RCC 7860 (cell line): ENCODE results near the gene BRD7.
A peak's percentile ranks its signal among the peaks of the same experiment; 100 is the strongest.

Experiments
- DNase-seq: peaks from one replicate; pipeline ENCODE4 v3.0.0-alpha.2; 2015; ENCODE audit warnings: low spot score
- FAIRE-seq: peaks from 2 replicates; lab custom pipeline; 2012; peaks lifted over from hg19 to GRCh38; lab: Jason Lieb, UNC

The BRD7 gene

DNA sequence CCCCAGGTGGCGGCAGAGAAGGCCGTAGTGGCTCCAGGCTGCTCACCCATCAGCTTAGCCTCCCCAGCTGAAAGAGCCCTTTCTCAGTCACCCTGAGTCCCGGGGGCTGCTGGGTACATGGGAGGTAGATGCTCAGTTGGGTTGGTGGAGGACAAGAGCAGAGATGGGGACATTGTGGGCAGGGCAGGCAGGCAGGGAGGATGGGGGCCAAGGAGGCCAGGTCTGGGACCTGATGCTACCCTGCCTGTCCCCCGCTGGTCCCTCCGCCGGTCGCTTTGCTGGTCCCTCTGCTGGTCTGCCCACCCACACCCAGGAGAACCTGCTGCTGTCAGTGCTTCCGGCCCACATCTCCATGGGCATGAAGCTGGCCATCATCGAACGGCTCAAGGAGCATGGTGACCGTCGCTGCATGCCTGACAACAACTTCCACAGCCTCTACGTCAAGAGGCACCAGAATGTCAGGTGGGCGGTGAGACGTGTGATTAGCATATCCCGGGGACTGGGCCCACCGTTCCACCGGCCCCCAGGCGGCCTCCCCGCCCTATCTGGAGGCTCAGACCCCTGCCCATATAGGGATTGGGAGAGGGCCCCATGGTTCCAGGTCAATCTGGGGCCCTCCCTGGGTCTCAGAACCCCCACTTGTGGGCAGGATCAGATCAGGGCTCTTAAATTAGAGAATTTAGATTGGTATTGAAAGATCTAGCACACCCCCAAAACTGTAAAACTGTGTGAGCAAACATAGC is 75.6 kb downstream of the BRD7 start:
- no peak for DNase-seq
- FAIRE-seq: no peak

DNA sequence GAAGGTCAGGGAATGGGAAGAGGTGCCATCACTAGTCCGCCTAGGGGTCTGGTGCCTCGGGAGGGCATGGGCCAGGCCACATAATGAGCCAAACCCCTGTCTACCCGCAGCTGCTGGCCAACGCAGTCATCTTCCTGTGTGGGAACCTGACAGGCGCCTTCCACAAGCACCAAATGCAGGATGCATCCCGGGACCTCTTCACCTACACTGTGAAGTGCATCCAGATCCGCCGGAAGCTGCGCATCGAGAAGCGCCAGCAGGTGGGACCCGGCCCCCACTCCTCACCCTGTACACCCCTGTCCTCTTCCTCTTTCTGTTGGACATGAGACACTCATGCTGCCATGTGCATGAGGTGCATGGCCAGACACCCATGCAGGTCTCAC is 76.2 kb downstream of the BRD7 start:
- no peak for DNase-seq

DNA sequence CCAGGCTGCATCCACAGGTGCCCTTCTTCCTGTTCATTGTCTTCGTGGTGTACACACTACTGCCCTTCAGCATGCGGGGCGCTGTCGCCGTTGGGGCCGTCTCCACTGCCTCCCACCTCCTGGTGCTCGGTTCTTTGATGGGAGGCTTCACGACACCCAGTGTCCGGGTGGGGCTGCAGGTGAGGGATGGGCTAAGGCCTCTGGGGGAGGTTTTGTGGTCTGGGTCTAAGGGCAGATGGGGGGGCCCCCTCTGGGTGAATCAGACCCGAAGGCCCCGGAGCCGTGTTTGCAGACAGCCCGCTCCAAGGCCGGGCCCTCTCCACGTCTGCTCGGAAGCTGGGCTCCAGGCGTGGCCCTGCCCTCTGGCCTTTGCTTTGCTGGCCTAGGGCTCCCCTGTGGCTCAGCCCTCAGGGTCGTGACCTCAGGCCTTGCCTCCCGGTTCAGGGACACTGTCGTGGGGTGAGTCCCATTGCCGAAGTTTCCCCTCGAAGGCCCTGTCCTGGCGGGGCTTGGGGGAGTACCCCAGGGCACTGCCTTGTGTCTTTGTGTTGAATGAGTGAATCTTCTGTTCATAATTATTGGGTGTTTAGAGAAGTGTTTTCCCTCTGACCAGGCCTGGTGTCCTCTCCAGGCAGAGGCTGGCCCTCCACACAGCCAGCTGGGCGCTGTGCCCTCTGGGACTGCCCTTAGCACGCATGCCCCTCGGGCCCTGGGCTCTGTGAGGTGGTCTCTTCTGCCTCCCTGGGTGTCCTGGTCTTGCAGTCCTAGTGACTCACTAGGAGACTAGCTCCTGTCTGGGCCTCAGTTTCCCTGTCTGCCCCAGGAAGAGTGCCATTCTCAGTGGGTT is 76.8 kb downstream of the BRD7 start:
- FAIRE-seq: no peak
- no peak for DNase-seq

More for the DNA sequence above, 76.2 kb downstream of the BRD7 start:
- no peak for FAIRE-seq

DNA sequence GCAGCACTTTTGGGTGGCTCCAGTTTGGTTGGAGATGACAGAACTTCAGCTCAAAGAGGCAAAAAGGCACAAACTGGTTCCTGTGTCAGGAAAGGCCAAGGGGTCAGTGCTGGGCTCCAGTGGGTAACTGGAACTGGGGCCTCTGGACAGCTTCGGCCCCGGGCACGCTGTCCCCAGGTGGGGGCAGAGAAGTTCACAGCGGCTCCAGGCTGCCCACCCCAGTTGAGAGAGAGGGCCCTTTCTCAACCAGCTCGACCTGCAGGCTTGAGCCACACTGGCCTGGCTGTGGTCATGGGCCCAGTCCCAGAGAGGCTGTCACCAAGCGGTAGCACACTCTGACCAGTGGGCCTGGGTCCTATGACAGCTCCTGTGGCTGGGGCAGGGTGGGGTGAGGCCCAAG is 77.9 kb downstream of the BRD7 start:
- DNase-seq (no peak), FAIRE-seq (no peak)

DNA sequence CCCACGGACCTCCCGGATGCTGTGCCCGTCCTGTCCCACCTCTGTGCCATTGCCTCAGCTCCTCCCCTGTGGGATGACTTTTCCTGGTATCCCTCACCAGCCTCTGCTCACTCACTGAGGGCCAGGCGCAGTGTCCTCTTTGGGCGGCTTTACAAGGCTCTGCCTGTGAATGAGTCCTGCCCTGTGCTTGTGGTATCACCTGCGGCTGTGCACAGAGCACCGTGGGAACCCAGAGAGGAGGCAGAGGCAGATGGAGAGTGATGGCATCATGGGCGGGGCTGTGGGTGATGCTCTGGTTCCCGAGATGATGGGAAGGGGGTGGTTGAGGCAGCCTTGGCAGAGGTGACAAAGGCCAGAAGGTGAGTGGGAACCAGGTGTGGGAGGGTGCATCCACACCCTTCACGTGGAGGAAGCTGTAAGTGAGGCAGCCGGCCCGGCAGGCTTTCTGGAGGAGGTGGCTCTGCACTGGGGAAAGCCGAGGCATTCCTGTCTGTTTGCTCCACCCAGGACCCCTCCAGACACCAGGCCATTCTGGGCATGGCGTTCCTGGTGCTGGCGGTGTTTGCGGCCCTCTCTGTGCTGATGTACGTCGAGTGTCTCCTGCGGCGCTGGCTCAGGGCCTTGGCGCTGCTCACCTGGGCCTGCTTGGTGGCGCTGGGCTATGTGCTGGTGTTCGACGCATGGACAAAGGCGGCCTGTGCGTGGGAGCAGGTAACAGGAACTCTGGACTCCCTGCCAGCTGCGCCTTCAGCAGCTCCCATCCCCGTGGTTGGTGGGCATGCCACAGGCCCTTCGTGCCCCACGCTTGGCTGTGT is 78.6 kb downstream of the BRD7 start:
- no peak for FAIRE-seq
- no peak for DNase-seq

- FAIRE-seq (no peak), DNase-seq (no peak)
Measured at GRCh38 chr16:50288920-50289319, 79.9 kb downstream of the BRD7 start.

DNA sequence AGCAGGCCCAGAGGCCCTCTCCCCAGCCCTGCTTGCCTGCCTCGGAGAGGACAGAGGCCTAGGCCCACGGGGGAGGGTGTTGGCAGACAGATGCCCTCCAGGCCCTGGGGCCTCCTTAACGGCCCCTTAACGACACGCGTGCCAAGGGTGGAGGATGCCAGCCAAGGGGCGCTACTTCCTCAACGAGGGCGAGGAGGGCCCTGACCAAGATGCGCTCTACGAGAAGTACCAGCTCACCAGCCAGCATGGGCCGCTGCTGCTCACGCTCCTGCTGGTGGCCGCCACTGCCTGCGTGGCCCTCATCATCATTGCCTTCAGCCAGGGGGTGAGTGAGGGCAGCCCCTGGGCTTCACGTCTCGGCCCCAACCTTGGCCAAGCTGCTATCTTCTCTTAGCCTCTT is 80.8 kb downstream of the BRD7 start:
- FAIRE-seq (no peak), DNase-seq (no peak)

DNA sequence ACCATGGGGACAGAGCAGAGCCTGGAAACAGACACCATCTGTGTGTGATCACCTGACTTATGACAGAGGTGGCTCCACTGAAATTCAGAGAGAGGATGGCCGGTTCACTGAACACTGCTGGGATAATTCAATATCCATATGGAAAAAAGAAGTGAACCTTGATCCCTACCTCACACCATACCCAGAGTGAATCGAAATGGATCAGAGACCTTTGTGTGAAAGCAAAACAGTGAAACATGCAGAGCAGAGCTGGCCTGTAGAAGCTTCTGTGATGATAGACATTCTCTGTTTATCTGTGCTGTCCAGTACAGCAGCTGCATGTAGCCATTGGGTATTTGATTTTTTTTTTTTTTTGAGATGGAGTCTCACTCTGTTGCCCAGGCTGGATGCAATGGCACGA is 82.1 kb downstream of the BRD7 start:
- DNase-seq (no peak), FAIRE-seq (no peak)

DNA sequence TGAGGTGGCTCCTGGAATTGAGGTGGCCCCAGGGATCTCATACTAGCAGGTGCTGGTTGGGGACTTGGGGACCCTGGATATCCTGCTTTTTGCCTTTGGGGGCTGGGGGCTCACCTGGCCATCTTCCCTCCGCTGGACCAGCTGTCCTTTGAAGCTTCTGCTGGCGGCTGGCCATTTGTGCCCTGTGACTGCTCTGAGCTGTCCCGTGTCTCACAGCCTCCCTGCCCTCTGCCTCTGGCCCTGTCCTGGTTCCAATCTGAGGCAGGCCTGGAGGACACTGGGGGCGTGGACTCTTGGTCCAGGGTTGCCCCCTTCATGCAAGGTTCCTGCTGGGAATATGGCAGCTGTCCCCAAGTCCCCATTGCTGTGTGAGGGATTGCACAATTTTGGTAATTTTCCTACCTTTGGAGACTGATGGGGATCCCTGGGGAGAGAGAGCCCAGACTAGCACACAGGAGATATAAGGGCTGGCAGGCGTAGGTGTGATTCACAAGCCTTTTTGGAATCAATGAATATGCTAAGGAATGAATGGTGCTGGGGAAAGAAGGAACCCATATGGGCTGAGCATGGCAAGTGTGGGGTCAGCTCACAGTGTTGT is 83.3 kb downstream of the BRD7 start:
- DNase-seq: no peak
- no peak for FAIRE-seq

- no peak for FAIRE-seq
Measured at GRCh38 chr16:50284131-50284911, 84.5 kb downstream of the BRD7 start.

DNA sequence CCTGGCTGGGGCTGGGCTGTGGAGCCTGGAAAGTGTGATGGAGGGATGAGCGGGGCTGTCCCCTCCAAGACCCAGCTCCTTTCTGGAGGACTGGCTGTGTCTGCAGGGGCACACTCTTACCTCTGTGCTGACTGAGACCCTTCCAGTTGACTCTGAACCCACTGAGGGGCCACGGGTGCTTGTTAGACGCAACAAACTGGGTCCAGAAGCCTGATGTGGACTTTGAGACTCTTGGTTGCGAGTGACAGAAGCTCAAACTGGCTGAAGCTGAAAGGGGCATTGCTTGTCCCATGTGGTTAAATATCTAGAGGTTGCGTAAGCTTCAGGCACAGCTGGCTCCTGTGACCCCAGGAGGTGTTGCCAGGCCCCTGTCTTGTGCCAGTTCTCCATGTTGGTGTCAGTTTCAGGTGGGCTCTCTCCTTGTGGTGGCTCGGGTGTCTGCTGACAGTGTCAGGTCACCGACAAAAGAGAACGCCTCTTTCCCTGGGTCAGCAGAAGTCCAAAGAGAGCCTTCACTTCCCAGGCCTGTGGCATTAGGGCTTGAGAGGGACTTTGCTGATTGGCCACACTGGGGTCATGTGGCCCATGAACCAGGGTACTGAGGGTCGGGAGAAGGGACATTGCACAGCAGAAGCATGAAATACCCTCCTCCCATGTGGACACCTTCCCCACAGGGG is 85.7 kb downstream of the BRD7 start:
- DNase-seq (no peak), FAIRE-seq (no peak)

More at GRCh38 chr16:50284131-50284911, 84.5 kb downstream of the BRD7 start:
- DNase-seq: no peak

- FAIRE-seq (no peak), DNase-seq (no peak)
Measured at GRCh38 chr16:50282010-50282538, 86.7 kb downstream of the BRD7 start.

GRCh38 chr16:50281391-50282009 is 87.3 kb downstream of the BRD7 start:
- no peak for DNase-seq
- no peak for FAIRE-seq

DNA sequence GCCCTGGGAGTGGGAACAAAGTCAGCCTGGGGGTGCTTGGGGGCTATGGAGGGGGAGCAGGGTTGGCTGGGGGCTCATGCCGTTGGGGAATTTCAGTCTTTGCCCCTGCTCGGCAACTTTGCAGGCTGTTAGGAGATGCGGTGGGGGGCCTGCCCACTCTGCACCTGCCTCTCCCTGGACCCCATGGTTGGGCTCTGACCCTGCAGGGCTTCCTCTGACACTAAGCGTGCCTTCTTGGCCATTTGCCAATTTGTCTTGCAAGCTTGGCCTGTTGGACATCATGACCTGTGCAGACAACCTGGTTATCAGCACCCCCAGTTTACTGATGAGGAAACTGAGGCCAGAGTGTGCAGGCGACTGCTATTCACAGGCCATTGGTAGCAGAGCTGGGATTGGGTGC is 87.9 kb downstream of the BRD7 start:
- FAIRE-seq (no peak), DNase-seq (no peak)

DNA sequence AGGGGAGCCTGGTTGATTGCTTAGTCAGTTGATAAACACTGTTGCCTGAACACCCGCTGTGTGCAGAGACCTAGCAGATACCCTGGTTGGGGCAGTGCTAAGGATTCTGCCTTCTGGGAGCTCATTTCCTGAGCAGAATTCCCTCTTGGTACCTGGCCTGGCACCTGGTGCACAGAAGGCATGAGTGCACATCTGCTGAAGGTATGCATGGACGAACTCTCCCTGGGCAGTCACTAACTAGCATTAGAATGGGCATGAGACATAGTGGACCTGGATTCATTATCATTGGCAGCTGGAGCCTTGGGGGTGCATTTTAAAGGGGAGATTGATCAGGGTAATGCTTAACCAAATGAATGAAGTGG is 89.3 kb downstream of the BRD7 start:
- DNase-seq (no peak), FAIRE-seq (no peak)

- no peak for DNase-seq
- FAIRE-seq: no peak
Measured at GRCh38 chr16:50278251-50278650, 90.5 kb downstream of the BRD7 start.

DNA sequence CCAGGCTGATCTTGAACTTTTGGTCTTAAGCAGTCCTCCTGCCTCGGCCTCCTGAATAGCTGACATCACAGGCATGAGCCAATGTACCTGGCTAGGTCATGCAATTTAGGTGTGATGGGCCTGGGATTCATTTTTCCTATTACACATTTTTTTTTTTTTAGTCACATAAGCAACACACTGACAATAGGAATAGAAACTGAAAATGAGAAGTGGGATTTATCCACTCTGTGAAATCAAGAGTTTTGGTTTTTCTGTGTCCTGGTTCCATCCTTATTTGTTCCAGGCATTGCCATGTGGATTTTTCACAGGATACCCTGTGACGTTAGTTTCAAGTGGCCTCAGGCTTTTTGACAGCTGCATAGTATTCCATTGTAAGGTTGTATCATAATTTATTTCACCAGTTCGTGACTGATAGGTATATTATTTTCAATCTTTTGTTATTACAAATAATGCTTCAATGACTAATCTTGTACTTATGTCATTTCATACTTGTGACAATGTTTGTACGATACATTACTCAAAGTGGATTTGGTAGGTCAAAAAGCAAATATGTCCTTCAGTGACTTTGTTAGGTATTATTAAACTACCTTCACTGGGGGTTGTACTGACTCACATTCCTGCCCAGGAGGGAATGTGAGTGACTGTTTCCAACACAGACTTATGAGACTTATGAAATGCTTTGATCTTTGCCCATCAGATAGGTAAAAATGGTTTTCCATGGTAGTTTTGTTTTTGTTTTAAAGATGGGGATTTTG is 91.8 kb downstream of the BRD7 start:
- no peak for FAIRE-seq

DNA sequence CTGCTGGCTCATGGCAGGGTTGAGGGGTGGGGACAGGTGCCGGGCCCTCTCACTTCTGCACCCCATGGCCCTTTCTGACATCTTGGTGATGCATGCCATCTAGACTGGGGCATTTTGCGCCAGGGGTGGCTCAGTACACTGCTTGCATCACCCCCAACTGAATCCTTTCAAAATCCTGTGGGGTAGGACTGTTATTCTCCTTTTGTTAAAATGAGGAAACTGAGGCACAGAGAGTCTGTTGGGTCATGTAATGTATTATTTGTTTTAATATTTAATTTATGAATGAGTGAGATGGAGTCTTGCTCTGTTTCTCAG is 92.5 kb downstream of the BRD7 start:
- FAIRE-seq (no peak), DNase-seq (no peak)

More for the DNA sequence above, 91.8 kb downstream of the BRD7 start:
- DNase-seq: peak; percentile 4
